Measurements from ENCODE around the gene SBF2.

SBF2 gene

GRCh38 chr11:10325277-10326011, 31.4 kb upstream of the SBF2 start:
- no peak overlapping the region for H3K4me3 ChIP-seq (ENCODE audit: insufficient read depth, low read depth, low read length)
- no peaks in the 10 kb centered on the region for H3K4me1 ChIP-seq (ENCODE audit: control insufficient read depth, insufficient read depth, low read length)

GRCh38 chr11:10324474-10324873, 30.5 kb upstream of the SBF2 start:
- Histone ChIP-seq H3K36me3 (ENCODE audit: control insufficient read depth, insufficient read depth, low read length) (no peaks in the 10 kb centered on the region), H3K27me3 (ENCODE audit: control insufficient read depth, insufficient read depth, low read length, poor library complexity, severe bottlenecking) (no peaks in the 10 kb centered on the region), H3K4me3 (ENCODE audit: insufficient read depth, low read depth, low read length) (no peak overlapping the region), H3K4me1 (ENCODE audit: control insufficient read depth, insufficient read depth, low read length) (no peaks in the 10 kb centered on the region), H3K9me3 (ENCODE audit: control insufficient read depth, low read length) (no peaks in the 10 kb centered on the region), H3K27ac (ENCODE audit: insufficient read depth, low read depth, low read length, poor library complexity, severe bottlenecking) (no peak overlapping the region)
- WGBS, 2 experiments = 97 to 100% methylated on average over 3 of the region's 3 CpGs

More at GRCh38 chr11:10325277-10326011, 31.4 kb upstream of the SBF2 start:
- Histone ChIP-seq H3K9me3 (ENCODE audit: control insufficient read depth, low read length) (no peaks in the 10 kb centered on the region), H3K27ac (ENCODE audit: insufficient read depth, low read depth, low read length, poor library complexity, severe bottlenecking) (no peak overlapping the region), H3K27me3 (ENCODE audit: control insufficient read depth, insufficient read depth, low read length, poor library complexity, severe bottlenecking) (no peaks in the 10 kb centered on the region), H3K36me3 (ENCODE audit: control insufficient read depth, insufficient read depth, low read length) (no peaks in the 10 kb centered on the region)
- 86 to 89% methylated on average over 6 of the region's 6 CpGs for WGBS, 2 experiments

- no peak overlapping the region for H3K4me3 ChIP-seq (ENCODE audit: insufficient read depth, low read depth, low read length)
- WGBS, 2 experiments = 87 to 92% methylated on average over 1 of the region's 1 CpG
- H3K9me3 ChIP-seq (ENCODE audit: control insufficient read depth, low read length) = no peaks in the 10 kb centered on the region
- no peak overlapping the region for H3K27ac ChIP-seq (ENCODE audit: insufficient read depth, low read depth, low read length, poor library complexity, severe bottlenecking)
- no peaks in the 10 kb centered on the region for H3K36me3 ChIP-seq (ENCODE audit: control insufficient read depth, insufficient read depth, low read length)
- H3K4me1 ChIP-seq (ENCODE audit: control insufficient read depth, insufficient read depth, low read length) = no peaks in the 10 kb centered on the region
- no peaks in the 10 kb centered on the region for H3K27me3 ChIP-seq (ENCODE audit: control insufficient read depth, insufficient read depth, low read length, poor library complexity, severe bottlenecking)
These were observed 29.8 kb upstream of the SBF2 start for GRCh38 chr11:10323793-10324170.

GRCh38 chr11:10322830-10323792, 29.1 kb upstream of the SBF2 start:
- no peaks in the 10 kb centered on the region for H3K4me1 ChIP-seq (ENCODE audit: control insufficient read depth, insufficient read depth, low read length)
- no peak overlapping the region for H3K4me3 ChIP-seq (ENCODE audit: insufficient read depth, low read depth, low read length)
- H3K9me3 ChIP-seq (ENCODE audit: control insufficient read depth, low read length) = no peaks in the 10 kb centered on the region
- H3K36me3 ChIP-seq (ENCODE audit: control insufficient read depth, insufficient read depth, low read length) = no peaks in the 10 kb centered on the region
- H3K27me3 ChIP-seq (ENCODE audit: control insufficient read depth, insufficient read depth, low read length, poor library complexity, severe bottlenecking) = no peaks in the 10 kb centered on the region
- H3K27ac ChIP-seq (ENCODE audit: insufficient read depth, low read depth, low read length, poor library complexity, severe bottlenecking) = no peak overlapping the region
- 53 to 65% methylated on average over 8 of the region's 8 CpGs for WGBS, 2 experiments

- H3K9me3 ChIP-seq (ENCODE audit: control insufficient read depth, low read length) = no peaks in the 10 kb centered on the region
- H3K27ac ChIP-seq (ENCODE audit: insufficient read depth, low read depth, low read length, poor library complexity, severe bottlenecking) = no peak overlapping the region
- H3K36me3 ChIP-seq (ENCODE audit: control insufficient read depth, insufficient read depth, low read length) = no peaks in the 10 kb centered on the region
- no peaks in the 10 kb centered on the region for H3K27me3 ChIP-seq (ENCODE audit: control insufficient read depth, insufficient read depth, low read length, poor library complexity, severe bottlenecking)
- no peak overlapping the region for H3K4me3 ChIP-seq (ENCODE audit: insufficient read depth, low read depth, low read length)
- 71 to 72% methylated on average over 2 of the region's 2 CpGs for WGBS, 2 experiments
- peaks cover 5% of the 10 kb centered on the region for H3K4me1 ChIP-seq (ENCODE audit: control insufficient read depth, insufficient read depth, low read length)
These were observed 28.4 kb upstream of the SBF2 start for GRCh38 chr11:10322401-10322800.

- WGBS, 2 experiments = 94 to 100% methylated on average over 2 to 4 of the region's 4 CpGs
- Histone ChIP-seq H3K36me3 (ENCODE audit: control insufficient read depth, insufficient read depth, low read length) (no peaks in the 10 kb centered on the region), H3K4me3 (ENCODE audit: insufficient read depth, low read depth, low read length) (no peak overlapping the region), H3K4me1 (ENCODE audit: control insufficient read depth, insufficient read depth, low read length) (peaks cover 8% of the 10 kb centered on the region), H3K9me3 (ENCODE audit: control insufficient read depth, low read length) (no peaks in the 10 kb centered on the region), H3K27ac (ENCODE audit: insufficient read depth, low read depth, low read length, poor library complexity, severe bottlenecking) (no peak overlapping the region), H3K27me3 (ENCODE audit: control insufficient read depth, insufficient read depth, low read length, poor library complexity, severe bottlenecking) (no peaks in the 10 kb centered on the region)
These were observed 26.9 kb upstream of the SBF2 start for GRCh38 chr11:10320736-10321465.

- H3K36me3 ChIP-seq (ENCODE audit: control insufficient read depth, insufficient read depth, low read length) = no peaks in the 10 kb centered on the region
- peaks cover 8% of the 10 kb centered on the region for H3K4me1 ChIP-seq (ENCODE audit: control insufficient read depth, insufficient read depth, low read length)
- WGBS, 2 experiments = 87 to 88% methylated on average over 6 of the region's 6 CpGs
These were observed 25.9 kb upstream of the SBF2 start for GRCh38 chr11:10319702-10320558.

GRCh38 chr11:10318527-10318802, 24.4 kb upstream of the SBF2 start:
- Histone ChIP-seq H3K36me3 (ENCODE audit: control insufficient read depth, insufficient read depth, low read length) (no peaks in the 10 kb centered on the region), H3K4me3 (ENCODE audit: insufficient read depth, low read depth, low read length) (no peak overlapping the region), H3K4me1 (ENCODE audit: control insufficient read depth, insufficient read depth, low read length) (peaks cover 8% of the 10 kb centered on the region), H3K9me3 (ENCODE audit: control insufficient read depth, low read length) (no peaks in the 10 kb centered on the region), H3K27me3 (ENCODE audit: control insufficient read depth, insufficient read depth, low read length, poor library complexity, severe bottlenecking) (no peaks in the 10 kb centered on the region), H3K27ac (ENCODE audit: insufficient read depth, low read depth, low read length, poor library complexity, severe bottlenecking) (no peak overlapping the region)
- WGBS, 2 experiments = 77 to 82% methylated on average over 3 of the region's 3 CpGs

More at GRCh38 chr11:10319702-10320558, 25.9 kb upstream of the SBF2 start:
- H3K4me3 ChIP-seq (ENCODE audit: insufficient read depth, low read depth, low read length) = no peak overlapping the region
- H3K27me3 ChIP-seq (ENCODE audit: control insufficient read depth, insufficient read depth, low read length, poor library complexity, severe bottlenecking) = no peaks in the 10 kb centered on the region
- no peak overlapping the region for H3K27ac ChIP-seq (ENCODE audit: insufficient read depth, low read depth, low read length, poor library complexity, severe bottlenecking)
- H3K9me3 ChIP-seq (ENCODE audit: control insufficient read depth, low read length) = no peaks in the 10 kb centered on the region

- peaks cover 8% of the 10 kb centered on the region for H3K4me1 ChIP-seq (ENCODE audit: control insufficient read depth, insufficient read depth, low read length)
- H3K27me3 ChIP-seq (ENCODE audit: control insufficient read depth, insufficient read depth, low read length, poor library complexity, severe bottlenecking) = no peaks in the 10 kb centered on the region
- H3K36me3 ChIP-seq (ENCODE audit: control insufficient read depth, insufficient read depth, low read length) = no peaks in the 10 kb centered on the region
- WGBS, 2 experiments = 74 to 97% methylated on average over 3 to 5 of the region's 5 CpGs
- H3K4me3 ChIP-seq (ENCODE audit: insufficient read depth, low read depth, low read length) = no peak overlapping the region
- no peaks in the 10 kb centered on the region for H3K9me3 ChIP-seq (ENCODE audit: control insufficient read depth, low read length)
- H3K27ac ChIP-seq (ENCODE audit: insufficient read depth, low read depth, low read length, poor library complexity, severe bottlenecking) = peak overlapping the region; percentile 61
These were observed 23.9 kb upstream of the SBF2 start for GRCh38 chr11:10317776-10318526.

Measured in ectodermal cell (in vitro differentiated cells).